GM19468 (cell line): ENCODE results near the gene SMTNL1.

Source experiments
- ATAC-seq: cut with Tn5 transposase; IDR thresholded peaks from one replicate; pipeline ENCODE4 v1.9.1; 2021; ENCODE audit warnings: mild to moderate bottlenecking, moderate library complexity, moderate number of reproducible peaks; ENCODE audit not compliant: unreplicated experiment; ENCODE audit errors: extremely low read depth

SMTNL1 gene

GRCh38 chr11:57543593-57543992 is 6.2 kb downstream of the SMTNL1 start:
- no peak for ATAC-seq

GRCh38 chr11:57544566-57544965 is 7.2 kb downstream of the SMTNL1 start:
- ATAC-seq: no peak

- ATAC-seq: no peak
Observed at GRCh38 chr11:57545883-57546282, 8.5 kb downstream of the SMTNL1 start.

GRCh38 chr11:57546451-57546850 is 9.1 kb downstream of the SMTNL1 start:
- no peak for ATAC-seq

- ATAC-seq: no peak
Observed at GRCh38 chr11:57546869-57547475, 9.6 kb downstream of the SMTNL1 start.

- peak; percentile 76 for ATAC-seq
Observed at GRCh38 chr11:57547854-57548377, 10.5 kb downstream of the SMTNL1 start.

- ATAC-seq: no peak
Observed at GRCh38 chr11:57549983-57550382, 12.6 kb downstream of the SMTNL1 start.

GRCh38 chr11:57551941-57552340 is 14.5 kb downstream of the SMTNL1 start:
- ATAC-seq: no peak

- no peak for ATAC-seq
Observed at GRCh38 chr11:57552479-57552878, 15.1 kb downstream of the SMTNL1 start.

- no peak for ATAC-seq
Observed at GRCh38 chr11:57555393-57555792, 18.0 kb downstream of the SMTNL1 start.

GRCh38 chr11:57556041-57556440 is 18.6 kb downstream of the SMTNL1 start:
- no peak for ATAC-seq

GRCh38 chr11:57560146-57560545 is 22.8 kb downstream of the SMTNL1 start:
- no peak for ATAC-seq

- no peak for ATAC-seq
Observed at GRCh38 chr11:57562596-57562995, 25.2 kb downstream of the SMTNL1 start.

- peak; percentile 61 for ATAC-seq
Observed at GRCh38 chr11:57566005-57566904, 28.9 kb downstream of the SMTNL1 start.

GRCh38 chr11:57566905-57567514 is 29.6 kb downstream of the SMTNL1 start:
- no peak for ATAC-seq

GRCh38 chr11:57567515-57568329 is 30.3 kb downstream of the SMTNL1 start, which contains the start of gene UBE2L6:
TSS of gene UBE2L6 (minus strand) at chr11:57567672. CDS start at chr11:57567611, 61 bp downstream.
- peak; percentile 59 for ATAC-seq

GRCh38 chr11:57568330-57568766 is 31.0 kb downstream of the SMTNL1 start:
- ATAC-seq: no peak

- no peak for ATAC-seq
Observed at GRCh38 chr11:57571606-57572005, 34.2 kb downstream of the SMTNL1 start.

GRCh38 chr11:57574061-57574460 is 36.7 kb downstream of the SMTNL1 start:
- ATAC-seq: no peak

GRCh38 chr11:57584341-57584740 is 46.9 kb downstream of the SMTNL1 start:
- ATAC-seq: no peak
